OCI-M2 (cell line): ENCODE data around the gene ZNF747.

Source experiments
- DNase-seq: peaks from one replicate; lab custom pipeline; 2025; ENCODE audit not compliant: unreplicated experiment; lab: John Stamatoyannopoulos, UW

Gene ZNF747

DNA sequence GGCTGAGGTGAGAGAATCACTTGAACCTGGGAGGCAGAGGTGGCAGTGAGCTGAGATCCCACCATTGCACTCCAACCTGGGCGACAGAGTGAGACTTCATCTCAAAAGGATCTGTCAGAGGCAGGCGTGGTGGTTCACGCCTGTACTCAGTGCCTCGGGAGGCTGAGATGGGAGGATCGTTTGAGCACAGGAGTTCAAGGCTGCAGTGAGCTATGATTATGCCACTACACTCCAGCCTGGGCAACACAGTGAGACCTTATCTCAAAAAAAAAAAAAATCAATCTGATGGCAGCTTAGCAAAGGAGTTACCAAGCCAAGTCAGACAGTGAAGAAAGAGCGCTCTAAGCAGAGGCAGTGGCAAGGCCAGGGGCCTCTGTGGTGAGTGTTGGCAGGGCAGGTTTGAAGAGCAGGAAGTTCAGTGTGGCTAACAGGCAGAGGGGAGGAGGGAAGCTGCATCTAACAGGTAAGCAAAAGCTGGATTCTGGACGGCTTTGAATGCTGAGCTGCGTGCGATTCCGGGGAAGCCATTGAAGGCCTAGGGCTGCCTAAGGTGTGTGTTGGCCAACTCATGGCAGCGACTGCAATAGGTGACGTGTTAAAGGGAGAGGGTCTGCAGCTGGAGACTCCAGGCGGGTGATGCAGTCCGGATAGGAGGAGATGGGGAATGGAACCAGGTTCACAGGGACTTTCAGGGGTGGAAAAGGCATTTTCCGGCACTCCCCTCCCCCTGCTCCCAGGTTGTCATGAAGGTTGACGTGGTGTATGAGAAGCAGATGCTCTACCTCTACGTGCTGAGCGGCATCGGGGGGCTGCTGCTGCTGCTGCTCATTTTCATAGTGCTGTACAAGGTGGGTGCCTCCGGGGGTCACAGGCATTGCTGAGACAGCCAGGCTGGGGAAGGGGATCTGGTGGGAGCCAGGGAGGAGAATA is 15.3 kb downstream of the ZNF747 start:
- DNase-seq = no peak

DNA sequence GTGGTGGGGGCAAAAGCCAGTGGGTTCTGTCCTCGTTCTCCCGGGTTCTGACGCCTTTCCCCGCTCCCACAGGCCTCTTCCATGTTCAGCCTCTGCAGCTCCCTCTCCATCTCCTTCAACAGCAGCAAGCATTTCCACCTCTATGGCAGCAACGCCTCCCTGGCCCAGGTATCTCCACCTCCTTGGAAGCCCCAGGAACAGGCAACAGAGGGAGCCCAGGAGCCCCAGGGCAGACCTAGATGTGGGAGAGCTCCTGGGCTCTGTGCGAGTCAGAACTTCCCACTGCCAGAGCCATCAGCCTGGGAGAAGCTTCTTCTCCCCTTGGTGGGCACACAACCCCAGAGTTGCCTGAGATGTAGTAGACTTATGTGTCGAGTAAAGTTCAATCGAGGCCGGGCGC is 16.1 kb downstream of the ZNF747 start:
- DNase-seq = no peak

DNA sequence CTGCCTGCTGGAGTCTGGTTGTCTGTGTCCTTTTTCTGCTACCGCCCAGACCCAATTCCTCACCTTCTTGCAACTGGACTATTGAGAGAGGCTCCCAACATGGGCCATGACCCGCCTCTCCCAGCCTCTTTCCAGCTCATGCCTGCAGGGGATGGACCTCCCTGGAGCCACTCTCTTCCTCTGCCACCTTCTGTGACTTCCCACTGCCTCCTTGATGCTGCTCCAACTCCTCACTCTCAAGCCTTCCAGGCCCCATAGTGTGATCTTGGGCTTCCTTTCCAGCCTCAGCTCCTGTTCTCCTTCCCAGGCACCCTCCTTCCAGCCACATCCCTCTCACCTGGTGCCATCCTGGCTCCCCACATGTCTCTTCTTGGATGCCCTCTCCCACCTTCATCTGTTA is 19.4 kb downstream of the ZNF747 start:
- DNase-seq = no peak

DNA sequence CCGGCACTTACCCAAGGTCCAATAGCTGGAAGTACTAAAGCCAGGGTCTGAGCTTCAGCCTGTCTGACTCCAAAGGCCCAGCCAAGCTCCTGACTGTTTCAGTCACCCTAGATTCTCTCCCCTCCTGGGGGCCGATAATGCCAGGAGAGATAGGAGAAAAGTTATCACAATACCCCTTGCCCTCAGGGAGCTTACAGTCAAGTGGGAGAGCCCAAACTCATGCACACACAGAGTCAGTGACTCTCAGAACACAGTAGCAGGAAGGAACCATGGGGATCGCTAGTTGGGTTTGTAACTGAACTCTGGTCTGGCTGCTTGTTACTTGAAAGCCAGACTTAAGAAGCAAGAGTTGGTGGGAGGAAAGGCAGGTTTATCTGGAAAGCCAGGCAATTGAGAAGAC is 23.1 kb downstream of the ZNF747 start:
- DNase-seq = no peak

DNA sequence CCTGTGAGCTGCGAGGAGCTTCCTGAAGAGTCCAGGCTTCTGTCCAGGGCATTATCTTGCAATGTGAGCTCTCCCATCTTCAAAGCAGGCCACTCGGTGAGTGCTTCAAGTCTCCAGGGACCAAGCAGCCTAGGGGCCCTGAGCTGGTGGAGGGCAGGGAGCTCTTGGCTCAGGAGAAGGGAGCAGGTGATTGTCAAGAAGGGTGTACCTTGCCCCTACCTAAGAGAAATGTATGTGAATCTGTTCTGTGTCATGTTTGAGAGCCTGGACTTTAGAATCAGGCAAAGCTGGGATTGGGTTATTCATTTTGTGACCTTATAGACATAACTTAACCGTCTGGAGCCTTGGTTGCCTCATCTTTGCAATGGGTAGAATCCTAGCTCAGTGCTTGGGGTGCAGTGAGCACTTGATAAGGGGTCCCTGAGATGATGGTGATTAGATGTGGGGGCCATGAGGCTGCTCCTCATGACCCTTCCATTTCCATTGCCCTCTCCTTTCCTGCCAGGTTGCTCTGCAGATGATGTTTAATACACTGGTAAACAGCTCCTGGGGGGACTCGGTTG is 24.2 kb downstream of the ZNF747 start:
- no peak for DNase-seq

DNA sequence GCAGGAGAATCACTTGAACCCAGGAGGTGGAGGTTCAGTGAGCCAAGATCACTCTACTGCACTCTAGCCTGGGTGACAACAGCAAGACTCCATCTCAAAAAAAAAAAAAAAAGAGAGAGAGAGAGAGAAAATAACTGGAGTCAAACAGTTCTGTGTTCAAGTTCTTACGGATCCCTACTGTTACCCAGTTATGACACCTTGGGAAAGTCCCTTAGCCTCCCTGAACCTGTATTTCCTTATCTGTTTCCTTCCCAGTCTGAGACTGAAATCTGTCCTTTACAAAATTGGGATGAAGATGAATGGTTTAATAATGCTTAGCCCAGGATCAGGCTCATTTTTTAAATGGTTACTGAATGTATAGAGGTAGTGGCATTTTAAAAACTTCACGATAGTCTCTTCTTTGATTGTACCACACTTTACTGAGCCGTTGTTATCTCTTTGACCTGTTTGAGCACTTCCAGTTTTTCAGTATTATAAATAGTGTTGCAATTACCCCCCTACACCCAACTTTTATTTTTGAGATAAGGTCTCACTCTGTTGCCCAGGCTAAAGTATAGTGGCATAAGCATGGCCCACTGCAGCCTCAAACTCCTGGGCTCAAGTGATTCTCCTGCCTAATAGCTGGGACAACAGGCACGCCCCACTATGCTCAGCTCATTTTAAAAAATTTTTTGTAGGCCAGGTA is 25.4 kb downstream of the ZNF747 start:
- no peak for DNase-seq

DNA sequence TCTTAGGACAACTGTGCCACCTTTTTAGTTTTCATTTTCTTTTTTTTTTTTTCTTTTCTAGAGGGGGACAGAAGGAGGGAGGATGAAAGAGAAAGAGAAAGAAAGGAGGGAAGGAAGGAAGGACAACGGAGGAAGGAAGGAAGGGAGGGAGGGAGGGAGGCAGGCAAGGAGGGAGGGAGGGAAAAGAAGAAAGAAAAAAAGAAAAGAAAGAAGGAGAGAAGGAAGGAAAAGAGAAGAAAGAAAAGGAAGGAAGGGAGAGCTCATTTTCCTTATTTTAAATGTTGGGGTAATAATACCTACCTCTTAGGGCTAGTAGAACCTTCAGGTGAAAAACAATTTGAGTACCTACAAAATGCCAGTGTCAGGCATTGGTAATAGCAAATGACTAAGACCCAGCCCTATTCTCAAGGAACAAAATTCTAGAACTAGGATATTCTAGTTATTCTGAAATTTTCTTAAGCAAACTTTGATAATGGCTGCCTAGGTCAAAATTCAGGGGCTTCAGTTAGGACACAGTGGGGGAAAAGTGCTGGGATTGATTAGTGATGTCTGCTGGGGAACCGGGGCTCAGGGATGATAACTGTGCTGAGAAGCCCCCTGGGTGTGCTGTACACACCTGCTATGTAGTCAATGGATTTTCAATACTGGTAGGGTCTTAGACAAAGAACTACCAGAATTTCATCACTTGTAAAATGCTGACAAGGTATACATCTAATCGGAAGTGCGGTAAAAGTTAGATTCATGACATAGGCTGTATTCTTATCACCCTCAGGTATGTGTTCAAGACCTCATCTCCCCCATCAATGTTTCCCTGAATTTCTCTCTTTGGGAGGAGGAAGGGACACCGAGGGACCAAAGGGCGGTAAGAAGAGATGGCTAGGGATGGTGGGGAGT is 31.0 kb downstream of the ZNF747 start:
- no peak for DNase-seq

DNA sequence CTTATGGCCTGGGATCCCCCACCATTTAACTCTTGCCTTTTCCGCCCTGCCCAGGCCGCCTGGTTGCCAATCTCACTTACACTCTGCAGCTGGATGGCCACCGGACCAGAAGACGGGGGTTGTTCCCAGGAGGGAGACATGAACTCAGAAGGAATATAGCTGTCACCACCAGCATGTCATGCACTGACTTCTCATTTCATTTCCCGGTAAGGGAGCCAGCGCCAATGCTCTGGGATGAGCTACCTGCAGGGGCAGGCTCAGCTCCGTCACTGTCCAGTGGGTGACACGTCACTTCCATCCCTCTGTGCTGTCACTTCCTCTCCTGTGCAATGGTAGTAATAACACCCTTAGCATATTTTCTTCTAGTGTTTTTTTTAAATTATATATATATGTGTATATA is 35.4 kb downstream of the ZNF747 start:
- no peak for DNase-seq

DNA sequence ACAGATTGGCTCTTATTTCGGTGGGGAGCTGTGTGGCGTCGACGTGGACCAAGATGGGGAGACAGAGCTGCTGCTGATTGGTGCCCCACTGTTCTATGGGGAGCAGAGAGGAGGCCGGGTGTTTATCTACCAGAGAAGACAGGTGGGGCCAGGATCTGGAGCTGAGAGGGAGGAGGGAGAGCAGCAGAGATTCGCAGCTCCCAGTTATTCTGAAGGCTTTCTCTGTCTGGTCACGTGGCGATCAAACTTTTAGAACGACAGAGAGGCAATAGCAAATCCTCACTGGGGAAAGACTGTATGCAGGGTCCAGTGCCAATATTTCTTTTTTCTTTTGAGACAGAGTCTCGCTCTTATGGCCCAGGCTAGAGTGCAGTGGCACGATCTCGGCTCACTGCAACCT is 39.9 kb downstream of the ZNF747 start:
- no peak for DNase-seq

DNA sequence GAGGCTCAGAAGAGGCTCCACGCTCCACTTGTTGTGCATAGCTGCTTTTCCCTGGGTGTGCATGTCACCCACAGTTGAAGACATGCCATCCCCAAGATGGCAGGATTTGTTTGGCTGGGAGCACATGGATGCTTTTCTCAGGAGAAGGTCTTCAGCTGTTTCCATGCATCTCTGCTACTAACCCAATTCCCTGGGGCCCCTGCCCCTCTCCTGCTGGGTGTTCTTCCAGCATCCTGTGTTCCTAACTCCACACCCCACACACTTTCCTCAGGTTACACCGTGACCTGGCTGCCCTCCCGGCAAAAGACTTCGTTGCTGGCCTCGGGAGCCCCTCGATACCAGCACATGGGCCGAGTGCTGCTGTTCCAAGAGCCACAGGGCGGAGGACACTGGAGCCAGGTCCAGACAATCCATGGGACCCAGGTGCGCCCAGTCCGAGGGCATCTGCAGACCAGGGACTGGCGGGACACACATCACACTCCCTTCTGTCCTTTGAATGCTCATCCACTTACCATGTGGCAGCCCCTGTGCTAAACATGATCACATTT is 40.6 kb downstream of the ZNF747 start:
- DNase-seq = no peak

DNA sequence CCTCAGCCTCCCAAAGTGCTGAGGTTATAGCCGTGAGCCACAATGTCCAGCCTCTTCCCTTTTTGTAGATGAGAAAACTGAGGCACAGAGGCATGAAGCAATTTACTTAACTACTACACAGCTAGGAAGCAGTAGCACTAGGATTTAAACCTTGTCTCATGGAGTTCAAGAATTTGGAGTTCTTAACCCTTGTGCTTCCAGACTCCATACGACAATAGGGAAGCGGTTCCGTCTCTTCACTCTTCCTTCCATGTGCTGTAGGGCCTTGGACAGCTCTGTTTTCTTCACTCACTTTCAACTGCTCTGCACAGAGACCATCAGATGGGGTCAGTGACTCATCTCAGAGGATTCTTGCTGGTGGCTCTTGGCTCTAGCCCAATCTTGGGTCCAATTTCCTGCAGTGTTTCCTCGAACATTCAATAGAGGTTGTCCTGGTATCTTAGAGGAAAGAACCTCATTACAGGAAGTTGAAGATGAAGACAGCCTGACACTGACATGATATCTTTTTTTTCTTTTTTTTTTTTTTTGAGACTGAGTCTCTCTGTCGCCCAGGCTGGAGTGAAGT is 42.8 kb downstream of the ZNF747 start:
- no peak for DNase-seq

DNA sequence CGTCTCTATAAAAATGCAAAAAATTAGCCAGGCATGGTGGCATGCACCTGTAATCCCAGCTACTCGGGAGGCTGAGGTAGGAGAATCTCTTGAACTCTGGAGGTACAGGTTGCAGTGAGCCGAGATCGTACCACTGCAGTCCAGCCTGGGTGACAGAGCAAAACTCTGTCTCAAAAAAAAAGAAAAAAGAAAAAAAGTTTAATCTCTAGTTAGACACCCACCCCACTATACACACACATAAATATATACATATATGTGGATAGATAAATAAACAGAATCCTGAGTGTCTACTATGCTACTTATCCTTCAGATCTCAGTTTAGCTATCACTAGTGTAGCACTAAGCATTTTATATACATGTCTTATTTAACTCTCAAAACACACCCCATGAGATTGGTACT is 43.4 kb downstream of the ZNF747 start:
- DNase-seq = no peak

DNA sequence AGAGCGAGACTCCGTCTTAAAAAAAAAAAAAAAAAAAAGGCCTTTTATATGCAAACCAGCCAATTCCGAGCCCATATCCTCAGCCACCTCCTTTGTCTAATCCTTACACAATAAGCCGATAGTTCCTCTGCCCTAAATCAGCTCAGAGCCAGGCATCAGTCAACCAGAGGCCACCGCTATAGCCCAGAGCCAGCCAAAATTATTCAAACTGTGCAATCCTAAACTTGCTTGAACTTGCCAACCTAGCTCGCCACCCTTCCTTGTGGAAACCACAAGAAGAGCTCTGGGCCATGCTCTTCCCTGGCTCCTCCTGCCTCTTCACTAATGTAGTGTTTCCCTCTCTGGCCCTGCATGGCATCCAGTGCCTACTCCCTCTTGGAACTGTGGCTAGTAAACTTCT is 44.4 kb downstream of the ZNF747 start:
- DNase-seq = no peak

DNA sequence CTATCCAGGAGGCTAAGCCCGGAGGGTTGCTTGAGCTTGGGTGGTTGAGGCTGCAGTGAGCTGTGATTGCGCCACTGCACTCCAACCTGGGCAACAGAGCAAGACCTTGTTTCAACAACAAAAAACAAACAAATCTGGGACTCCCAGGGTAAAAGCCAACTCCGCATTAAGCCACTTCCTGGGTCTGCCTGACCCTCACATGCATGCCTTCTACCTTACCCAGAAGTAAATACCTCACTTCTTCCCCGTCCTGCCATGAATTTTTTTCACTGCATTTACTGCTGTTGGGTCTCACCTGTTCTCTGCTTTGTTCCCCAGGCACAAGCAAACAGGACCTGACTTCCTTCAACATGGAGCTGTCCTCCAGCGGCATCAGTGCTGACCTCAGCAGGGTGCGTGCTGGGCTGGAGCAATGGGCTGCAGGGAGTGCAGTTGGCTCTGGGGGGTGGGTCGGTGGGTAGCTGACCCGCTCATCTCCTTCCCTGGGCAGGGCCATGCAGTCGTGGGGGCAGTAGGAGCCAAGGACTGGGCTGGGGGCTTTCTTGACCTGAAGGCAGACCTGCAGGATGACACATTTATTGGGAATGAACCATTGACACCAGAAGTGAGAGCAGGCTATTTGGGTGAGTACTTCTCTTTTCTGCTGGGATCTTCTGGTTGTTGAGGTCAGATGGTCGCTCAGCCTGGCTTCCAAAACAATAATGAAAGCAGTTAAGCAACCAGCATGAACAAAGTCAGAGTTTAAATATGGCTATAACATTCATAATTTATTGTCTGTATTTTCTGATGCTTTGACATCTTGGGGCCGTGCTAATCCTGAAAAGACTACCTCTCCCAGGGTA is 45.7 kb downstream of the ZNF747 start:
- DNase-seq = no peak

DNA sequence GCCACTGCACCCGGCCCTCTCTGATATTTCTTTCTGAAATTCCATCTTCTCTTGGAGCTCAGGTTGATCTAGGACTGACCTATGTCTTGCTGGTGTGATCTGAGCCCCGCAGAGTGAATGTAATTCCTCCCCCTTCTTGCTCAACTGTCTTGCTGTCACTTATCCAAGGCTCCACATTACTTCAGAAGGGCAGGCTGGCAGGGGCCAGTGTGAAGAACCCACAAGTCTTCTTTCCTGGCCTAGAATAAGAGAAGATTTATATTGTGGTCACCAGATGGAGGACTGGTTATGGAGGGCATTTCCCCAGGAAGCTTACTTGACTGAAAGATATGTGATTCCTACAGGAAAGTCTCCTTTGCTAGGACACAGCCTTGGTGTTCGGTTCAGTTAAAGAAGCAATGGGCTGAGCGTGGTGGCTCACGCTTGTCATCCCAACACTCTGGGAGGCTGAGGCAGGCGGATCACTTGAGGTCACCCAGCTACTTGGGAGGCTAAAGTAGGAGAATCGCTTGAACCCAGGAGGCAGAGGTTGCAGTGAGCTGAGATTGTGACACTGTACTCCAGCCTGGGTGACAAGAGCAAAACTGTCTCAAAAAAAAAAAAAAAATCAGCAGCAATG is 48.7 kb downstream of the ZNF747 start:
- no peak for DNase-seq

DNA sequence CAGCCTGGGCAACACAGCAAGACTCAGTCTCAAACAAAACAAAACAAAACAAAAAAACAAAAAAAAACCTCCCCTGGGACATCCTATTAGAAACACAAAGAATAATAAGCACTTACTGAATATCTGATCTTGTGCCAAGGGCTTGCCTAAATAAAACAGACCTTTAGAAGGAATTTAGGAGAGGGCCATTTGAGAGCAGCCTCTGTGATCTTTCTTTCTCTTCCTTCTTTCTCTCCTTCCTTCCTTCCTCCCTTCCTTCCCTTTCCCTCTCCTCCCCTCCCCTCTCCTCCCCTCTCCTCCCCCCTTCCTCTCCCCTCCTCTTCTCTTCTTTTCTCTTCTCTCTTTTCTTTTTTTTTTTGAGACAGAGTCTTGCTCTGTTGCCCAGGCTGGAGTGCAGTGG is 49.8 kb downstream of the ZNF747 start:
- no peak for DNase-seq

DNA sequence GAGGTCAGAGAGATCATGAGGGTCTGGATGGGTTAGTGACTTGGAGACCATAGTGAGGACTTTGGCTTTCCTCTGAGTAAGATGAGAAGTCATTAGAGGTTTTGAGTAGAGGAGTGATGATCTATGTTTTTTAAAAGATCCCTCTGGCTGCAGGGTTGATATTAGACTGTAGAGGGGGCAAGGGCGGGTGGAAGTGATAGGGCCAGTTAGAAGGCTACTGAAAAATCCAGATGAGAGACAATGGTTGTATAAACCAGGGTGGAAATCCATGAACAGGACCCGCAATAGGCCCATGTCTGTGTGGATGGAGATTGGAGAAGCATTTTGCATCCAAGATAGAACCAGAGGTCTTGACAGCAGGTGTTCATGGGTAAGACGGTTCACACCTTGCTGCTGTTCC is 52.3 kb downstream of the ZNF747 start:
- no peak for DNase-seq

DNA sequence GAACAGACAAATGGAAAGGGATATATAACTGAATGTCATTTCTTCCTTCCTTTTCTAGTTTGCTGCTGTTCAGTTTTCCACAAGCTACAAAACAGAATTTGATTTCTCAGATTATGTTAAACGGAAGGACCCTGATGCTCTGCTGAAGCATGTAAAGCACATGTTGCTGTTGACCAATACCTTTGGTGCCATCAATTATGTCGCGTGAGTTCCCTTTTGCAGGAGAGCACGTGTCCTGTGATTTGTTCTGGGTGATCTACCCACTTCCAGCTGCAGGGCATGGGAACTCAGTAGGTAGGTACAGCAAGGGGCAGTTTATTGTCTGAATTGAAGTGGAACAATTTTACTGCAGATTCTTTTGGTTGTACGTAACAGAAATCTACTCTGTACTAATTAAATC is 53.3 kb downstream of the ZNF747 start:
- no peak for DNase-seq
